Measurements from ENCODE around the gene CYP24A1.

- TF ChIP-seq CTCF (IDR thresholded peaks at IDR 0.05): no peak
- TF ChIP-seq POLR2A (IDR thresholded peaks at IDR 0.05): no peak
Measured at GRCh38 chr20:54163402-54163801, 10.4 kb downstream of the CYP24A1 start.

Data from heart left ventricle (tissue), 13 donors.